Measurements from ENCODE around the gene RMP24.
"Not testable (repeated sequence)": the region's sequence is repeated elsewhere in the genome, so short reads cannot be mapped to it uniquely, and the experiment has no call there.

GRCh38 chr18:36024241-36024640, 51.8 kb downstream of the RMP24 start:
- TF ChIP-seq POLR2AphosphoS5 (IDR thresholded peaks at IDR 0.05; ENCODE audit: borderline replicate concordance, low read depth, low read length); EZH2 (IDR thresholded peaks at IDR 0.05); FOXP2 (optimal IDR thresholded peaks at IDR 0.05; ENCODE audit: control extremely low read depth, extremely low read length, insufficient read depth): not testable (repeated sequence)
